A549 (cell line): ENCODE measurements around the gene STYXL2.

Experiments
- CTCF ChIP-seq: fragments of >200 bp; sonication (Bioruptor Twin); formaldehyde crosslinking; IDR thresholded peaks from 3 replicates; pipeline ENCODE4 v1.5.1; 2016
- HDAC2 ChIP-seq: fragments of 200-600 bp; sonication (generic); IDR thresholded peaks from 2 replicates; pipeline ENCODE4 v1.6.1; 2016
- MYC ChIP-seq: IDR thresholded peaks from 2 replicates; pipeline ENCODE4 v1.6.1; 2012; ENCODE audit warnings: mild to moderate bottlenecking, inconsistent platforms, low read length, improper control_type of control experiment, borderline replicate concordance
- POLR2A ChIP-seq: IDR thresholded peaks from 2 replicates; pipeline ENCODE4 v1.6.1; 2012; ENCODE audit warnings: mild to moderate bottlenecking, low read length
- SMC3 ChIP-seq: fragments of >200 bp; sonication (Bioruptor Twin); formaldehyde crosslinking; IDR thresholded peaks from 3 replicates; pipeline ENCODE4 v1.6.1; 2018; ENCODE audit warnings: inconsistent platforms
- TP53 ChIP-seq: fragments of 250-450 bp; sonication (Bioruptor Pico); IDR thresholded peaks from 2 replicates; pipeline ENCODE4 v1.5.0; 2021; ENCODE audit warnings: mild to moderate bottlenecking, moderate library complexity

GRCh38 chr1:167114725-167115124 is 20.9 kb downstream of the STYXL2 start:
- no peak for TF ChIP-seq CTCF
- no peak for TF ChIP-seq TP53 (CRISPR knock-in tag)
- TF ChIP-seq POLR2A = no peak
- TF ChIP-seq HDAC2 = no peak
- TF ChIP-seq SMC3 = no peak
- TF ChIP-seq MYC = no peak
